Heart left ventricle (tissue), 16 donors: Measurements from ENCODE around the gene SLC34A3. TPM values are rescaled to one million over a fixed set of nuclear protein-coding genes. Genes with fewer than 3 reads are reported as not detected.

Experiments used
- ATAC-seq, 4 donors: fragments of 200-7000 bp; cut with Tn5 transposase; one replicate each; pipeline ENCODE4 v1.9.1; 2020 to 2022; ENCODE audit warnings: moderate library complexity in 4 of 4, mild to moderate bottlenecking in 3 of 4, moderate number of reproducible peaks in 1 of 4
- DNase-seq, 5 donors: peaks; one replicate each; pipeline ENCODE4 v3.0.0-alpha.2; 2020
- H3K27ac ChIP-seq, 12 donors: fragments of 200-600 bp; sonication (generic) in 4 of 12; one replicate each; pipeline versions ENCODE4 v1.5.0 to v1.8.0; 2016 to 2022; ENCODE audit warnings: mild to moderate bottlenecking in 2 of 12
- H3K27me3 ChIP-seq, 9 donors: fragments of 200-600 bp; sonication (generic) in 2 of 9; one replicate each; pipeline versions ENCODE4 v1.5.1 to v1.8.0; 2016 to 2022; ENCODE audit warnings: mild to moderate bottlenecking in 3 of 9
- H3K36me3 ChIP-seq, 9 donors: fragments of 200-600 bp; sonication (generic) in 2 of 9; one replicate each; pipeline versions ENCODE4 v1.5.0 to v1.8.0; 2018 to 2022; ENCODE audit warnings: mild to moderate bottlenecking in 2 of 9
- H3K4me1 ChIP-seq, 12 donors: fragments of 200-600 bp; sonication (generic) in 4 of 12; one replicate each; pipeline versions ENCODE4 v1.5.0 to v1.8.0; 2016 to 2022; ENCODE audit warnings: mild to moderate bottlenecking in 3 of 12
- H3K4me3 ChIP-seq, 12 donors: fragments of 200-600 bp; sonication (generic) in 4 of 12; one replicate each; pipeline versions ENCODE4 v1.5.0 to v1.8.0; 2017 to 2022; ENCODE audit warnings: mild to moderate bottlenecking in 9 of 12, moderate library complexity in 4 of 12
- H3K9me3 ChIP-seq, 12 donors: fragments of 200-600 bp; sonication (generic) in 4 of 12; one replicate each; pipeline versions ENCODE4 v1.5.0 to v1.8.0; 2016 to 2022; ENCODE audit warnings: mild to moderate bottlenecking in 1 of 12
- CTCF ChIP-seq, 12 donors: fragments of 200-600 bp; sonication (generic) in 4 of 12; IDR thresholded peaks; one replicate each; pipeline versions ENCODE4 v1.5.0 to v1.8.0; 2018 to 2022; ENCODE audit warnings: antibody characterized with exemption in 12 of 12, mild to moderate bottlenecking in 5 of 12
- POLR2A ChIP-seq, 2 donors: fragments of 450-650 bp; IDR thresholded peaks; one replicate each; pipeline ENCODE4 v1.6.1; 2017; ENCODE audit warnings: antibody characterized with exemption in 2 of 2, mild to moderate bottlenecking in 2 of 2, moderate library complexity in 2 of 2
- WGBS, 4 donors: extraction: QIAGEN DNeasy Blood & Tissue Kit in 2 of 4; methylation state at CpG; one replicate each; pipeline versions ENCODE4 v1.1.5 to v1.1.7; 2013 to 2018; 5-methylcytosine and 5-hydroxymethylcytosine counted together
- intact Hi-C, 10 donors: fragments of 100-400 bp; cut with DNase I; formaldehyde crosslinking; loops; one replicate each; pipeline versions ENCODE4 v1.11.1 to v1.14.2; 2022
- polyA plus RNA-seq, 2 donors: library from polyadenylated mRNA; stranded (reverse); fragments of 200-250 nt; gene quantifications; one replicate each; pipeline ENCODE4 v1.2.3, GENCODE V29; 2013
- total RNA-seq, 9 donors: library from RNA; depleted of rRNA in 2 of 9; stranded (reverse); fragments of >200 nt in 2 of 9; fragmentation: NEBNext Ultra II Directional in 3 of 9; extraction: Animal tissue kit (Norgen Biotek cat#: 25700) in 3 of 9; gene quantifications; one replicate each; pipeline versions ENCODE4 v1.1.0 to v1.2.4, GENCODE V29; 2016 to 2023
- donor health status: ischemic (EF 13 %, LVEDD 7.1; RV severe dilation, severe dysfunction).
- donor health status: healthy with polysubstance abuse.
- donor health status: DM: no; HTN: yes; CAD: no.
- donor health status: DM: no; HTN: no; CAD: no.
- donor health status: ischemic (EF 25% LVEDD 6.9; RV normal size, moderate dysfunction).
- donor health status: ischemic (EF 25% LVEDD 5.7; RV mildly dilated, moderate dysfunction).
- donor health status: healthy.
- donor health status: DM: yes; HTN: yes; CAD: no.
- donor health status: ischemic (EF 35%, LVEDD 5.7; RV mildly dilated, moderate dysfunction).
- donor health status: nonischemic (EF 11% LVEDD 7.7; RV severe dilation, severe dysfunction).
- donor health status: DM: yes; HTN: yes; CAD: no.
- donor health status: PGD.
- donor health status: ischemic (EF 29% LVEDD 5.4; RV normal size, mild dysfunction).
- donor health status: nonischemic (EF 23%, LVEDD 6.1; RV moderate dilation, normal function).

Gene SLC34A3
- total and polyA plus RNA-seq, 11 donors = not detected

GRCh38 chr9:137226338-137227053 is 4.2 kb upstream of the SLC34A3 start:
- DNase-seq (peak in 1 of 5 donors; percentile 23), ATAC-seq (no peak)
- peaks cover 8 to 37% (median 27%) of the 10 kb centered on the region in 9 donors for H3K27me3 ChIP-seq
- 70 to 74% (median 72%) methylated on average over 13 to 18 of the region's 18 CpGs for WGBS, 4 donors
- intact Hi-C loops = loop anchor here (1.0 to 10.0 kb wide), 10 partner anchors 34 to 442 kb away; partner anchors contain the start of genes ANAPC2 (in 4 of the 10) and SSNA1 (in 4 of the 10)
- TF ChIP-seq CTCF (IDR thresholded peaks at IDR 0.05) (no peak), POLR2A (IDR thresholded peaks at IDR 0.05) (no peak)
- no peak overlapping the region for H3K4me3 ChIP-seq
- no peaks in the 10 kb centered on the region for H3K36me3 ChIP-seq
- H3K4me1 ChIP-seq = peaks cover 0 to 29% (median 15%) of the 10 kb centered on the region in 12 donors
- no peak overlapping the region for H3K27ac ChIP-seq
- no peaks in the 10 kb centered on the region for H3K9me3 ChIP-seq

- Histone ChIP-seq H3K36me3 (no peaks in the 10 kb centered on the region), H3K4me3 (no peak within 1 kb of the TSS), H3K9me3 (no peaks in the 10 kb centered on the region), H3K4me1 (peaks cover 0 to 24% (median 15%) of the 10 kb centered on the region in 12 donors), H3K27ac (no peak within 1 kb of the TSS), H3K27me3 (peaks cover 8 to 44% (median 32%) of the 10 kb centered on the region in 9 donors)
- TF ChIP-seq CTCF (IDR thresholded peaks at IDR 0.05) (peak; percentile 75 to 90 (median 84)), POLR2A (IDR thresholded peaks at IDR 0.05) (no peak)
- intact Hi-C loops = loop anchor here (1.0 to 10.0 kb wide), 10 partner anchors 35 to 442 kb away; partner anchors contain the start of genes ANAPC2 (in 4 of the 10) and SSNA1 (in 4 of the 10)
- ATAC-seq = peak in 3 of 4 donors; percentile 25 to 35 (median 32)
- WGBS, 4 donors = 3 to 48% (median 43%) methylated on average over 10 to 25 of the region's 25 CpGs
- peak; percentile 68 to 88 (median 73) for DNase-seq
Observed at GRCh38 chr9:137227054-137227852, 3.4 kb upstream of the SLC34A3 start, which contains the start of gene RNF224. Gene RNF224 (plus strand): TSS chr9:137227502. CDS start chr9:137228336, 834 bp downstream.

GRCh38 chr9:137227853-137228505 is 2.7 kb upstream of the SLC34A3 start:
- no peaks in the 10 kb centered on the region for H3K9me3 ChIP-seq
- no peak for DNase-seq
- H3K27ac ChIP-seq = no peak overlapping the region
- 27 to 41% (median 38%) methylated on average over 15 to 18 of the region's 18 CpGs for WGBS, 4 donors
- no peak for ATAC-seq
- no peak overlapping the region for H3K4me3 ChIP-seq
- TF ChIP-seq POLR2A (IDR thresholded peaks at IDR 0.05) = no peak
- TF ChIP-seq CTCF (IDR thresholded peaks at IDR 0.05) = no peak
- no peaks in the 10 kb centered on the region for H3K36me3 ChIP-seq
- peaks cover 0 to 17% (median 8%) of the 10 kb centered on the region in 12 donors for H3K4me1 ChIP-seq
- intact Hi-C loops = loop anchor here (1.0 to 10.0 kb wide), 10 partner anchors 36 to 443 kb away; partner anchors contain the start of genes ANAPC2 (in 4 of the 10) and SSNA1 (in 4 of the 10)
- H3K27me3 ChIP-seq = peaks cover 8 to 45% (median 32%) of the 10 kb centered on the region in 9 donors
